GM12865 (cell line): Measurements from ENCODE around the gene RAB1B.
A peak's percentile ranks its signal among the peaks of the same experiment; 100 is the strongest.

Experiments used
- DNase-seq: peaks from one replicate; pipeline ENCODE4 v3.0.0; 2010; ENCODE audit warnings: low read depth
- H3K4me3 ChIP-seq: 2 replicates; pipeline ENCODE4 v1.5.1; 2011; ENCODE audit warnings: mild to moderate bottlenecking, low read depth, low read length, control low read depth
- TF ChIP-seq, protein P1 (sequence below): IDR thresholded peaks from 2 replicates; pipeline ENCODE4 v1.5.1; 2011; ENCODE audit warnings: low read length, control low read depth, low read depth, inconsistent platforms; ENCODE audit not compliant: insufficient read depth; ENCODE audit errors: missing control alignments

Gene RAB1B

GRCh38 chr11:66222358-66223149 is 45.9 kb upstream of the RAB1B start:
- TF ChIP-seq, protein P1, sequence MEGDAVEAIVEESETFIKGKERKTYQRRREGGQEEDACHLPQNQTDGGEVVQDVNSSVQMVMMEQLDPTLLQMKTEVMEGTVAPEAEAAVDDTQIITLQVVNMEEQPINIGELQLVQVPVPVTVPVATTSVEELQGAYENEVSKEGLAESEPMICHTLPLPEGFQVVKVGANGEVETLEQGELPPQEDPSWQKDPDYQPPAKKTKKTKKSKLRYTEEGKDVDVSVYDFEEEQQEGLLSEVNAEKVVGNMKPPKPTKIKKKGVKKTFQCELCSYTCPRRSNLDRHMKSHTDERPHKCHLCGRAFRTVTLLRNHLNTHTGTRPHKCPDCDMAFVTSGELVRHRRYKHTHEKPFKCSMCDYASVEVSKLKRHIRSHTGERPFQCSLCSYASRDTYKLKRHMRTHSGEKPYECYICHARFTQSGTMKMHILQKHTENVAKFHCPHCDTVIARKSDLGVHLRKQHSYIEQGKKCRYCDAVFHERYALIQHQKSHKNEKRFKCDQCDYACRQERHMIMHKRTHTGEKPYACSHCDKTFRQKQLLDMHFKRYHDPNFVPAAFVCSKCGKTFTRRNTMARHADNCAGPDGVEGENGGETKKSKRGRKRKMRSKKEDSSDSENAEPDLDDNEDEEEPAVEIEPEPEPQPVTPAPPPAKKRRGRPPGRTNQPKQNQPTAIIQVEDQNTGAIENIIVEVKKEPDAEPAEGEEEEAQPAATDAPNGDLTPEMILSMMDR = peak; percentile 100
- peak; percentile 98 for DNase-seq
- H3K4me3 ChIP-seq = no peak overlapping the region

DNA sequence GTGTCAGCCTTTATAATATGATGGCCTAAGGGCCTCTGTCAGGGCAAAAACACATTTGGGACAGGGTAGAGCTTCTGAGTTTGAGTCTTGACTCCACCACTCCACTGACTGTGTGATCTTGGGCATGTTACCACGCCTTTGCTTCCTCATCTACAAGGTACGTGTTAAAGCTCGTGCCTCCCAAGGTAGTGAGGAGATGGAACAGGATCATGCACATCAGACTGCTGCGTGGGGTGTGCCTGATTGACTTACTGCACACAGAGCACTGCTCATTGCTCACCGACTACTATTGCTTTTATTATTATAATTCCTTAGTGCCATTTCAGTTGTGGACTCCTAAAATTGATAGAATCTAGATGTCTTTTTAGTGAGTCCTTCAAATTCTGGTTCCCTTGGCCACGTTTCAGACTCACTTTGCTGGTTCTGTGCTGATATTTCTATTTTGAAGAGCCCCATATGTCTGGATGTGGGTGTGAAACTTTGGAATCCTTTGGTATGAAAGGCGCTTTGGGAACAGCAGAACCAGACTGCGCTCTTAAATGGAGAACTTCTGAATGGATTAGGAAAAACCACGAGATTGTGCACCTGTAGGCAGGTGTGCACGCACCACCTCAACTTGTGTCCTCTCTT is 44.1 kb upstream of the RAB1B start:
- TF ChIP-seq, protein P1 = no peak
- H3K4me3 ChIP-seq = no peak overlapping the region
- DNase-seq = no peak

DNA sequence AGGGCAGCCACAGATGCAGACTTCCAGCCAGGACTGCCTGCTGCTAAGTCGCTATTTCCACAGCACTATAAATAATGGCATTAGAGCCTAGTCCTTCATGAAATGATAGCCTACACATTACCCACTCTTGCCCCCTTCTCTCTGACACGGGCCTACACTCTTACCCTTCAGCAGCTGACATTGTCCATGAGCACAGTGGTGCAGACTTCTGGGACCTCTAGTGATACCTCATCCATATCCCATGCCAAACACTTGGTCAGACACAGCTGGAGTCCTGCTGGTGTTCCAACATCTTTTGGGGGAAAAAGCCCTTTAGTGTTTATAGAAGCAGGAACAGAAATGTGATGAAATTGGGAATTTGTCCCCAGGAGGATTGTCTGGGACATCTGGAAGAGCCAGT is 43.4 kb upstream of the RAB1B start:
- H3K4me3 ChIP-seq = no peak overlapping the region
- DNase-seq = no peak
- TF ChIP-seq, protein P1 = no peak

DNA sequence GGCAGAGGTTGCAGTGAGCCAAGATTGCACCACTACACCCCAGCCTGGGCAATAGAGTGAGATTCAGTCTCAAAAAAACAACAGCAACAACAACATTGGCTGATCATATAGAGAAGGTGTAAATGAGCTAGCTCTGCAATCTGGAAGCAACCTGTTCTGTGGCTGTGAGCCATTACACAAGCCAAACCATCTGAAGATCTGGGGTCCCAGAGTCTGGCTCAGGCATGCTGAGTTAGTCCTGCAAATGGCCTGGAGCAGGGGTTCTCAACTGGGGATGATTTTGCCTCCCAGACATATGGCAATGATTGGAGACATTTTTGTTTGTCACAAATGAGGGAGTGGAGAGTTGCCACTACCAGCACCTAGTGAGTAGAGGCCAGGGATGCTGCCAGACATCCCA is 42.3 kb upstream of the RAB1B start:
- no peak overlapping the region for H3K4me3 ChIP-seq
- TF ChIP-seq, protein P1 = no peak
- DNase-seq = no peak

GRCh38 chr11:66227700-66228099 is 40.7 kb upstream of the RAB1B start:
- TF ChIP-seq, protein P1 = no peak

GRCh38 chr11:66228521-66228920 is 39.9 kb upstream of the RAB1B start:
- TF ChIP-seq, protein P1 = no peak

More at GRCh38 chr11:66227700-66228099, 40.7 kb upstream of the RAB1B start:
- H3K4me3 ChIP-seq = no peak overlapping the region
- DNase-seq = no peak

More at GRCh38 chr11:66228521-66228920, 39.9 kb upstream of the RAB1B start:
- no peak overlapping the region for H3K4me3 ChIP-seq
- no peak for DNase-seq
